Muscle of back (tissue), 11 donors: Measurements from ENCODE around the gene TIMM13. TPM values are rescaled to one million over a fixed set of nuclear protein-coding genes. Genes with fewer than 3 reads are reported as not detected.
"Not testable (repeated sequence)": the region's sequence is repeated elsewhere in the genome, so short reads cannot be mapped to it uniquely, and the experiment has no call there.

Experiments used
- DNase-seq, 3 donors: peaks; one replicate each; pipeline versions ENCODE4 v3.0.0 to v3.0.0-alpha.2; 2013
- polyA plus RNA-seq, 10 donors: library from polyadenylated mRNA; unstranded; fragments of 120-200 nt; gene quantifications; one replicate each; pipeline ENCODE4 v1.2.1, GENCODE V29; 2013; ENCODE audit not compliant: insufficient read length in 10 of 10

TIMM13 gene
- polyA plus RNA-seq, 10 donors, result 56.2 to 113 (median 73.8) TPM

DNA sequence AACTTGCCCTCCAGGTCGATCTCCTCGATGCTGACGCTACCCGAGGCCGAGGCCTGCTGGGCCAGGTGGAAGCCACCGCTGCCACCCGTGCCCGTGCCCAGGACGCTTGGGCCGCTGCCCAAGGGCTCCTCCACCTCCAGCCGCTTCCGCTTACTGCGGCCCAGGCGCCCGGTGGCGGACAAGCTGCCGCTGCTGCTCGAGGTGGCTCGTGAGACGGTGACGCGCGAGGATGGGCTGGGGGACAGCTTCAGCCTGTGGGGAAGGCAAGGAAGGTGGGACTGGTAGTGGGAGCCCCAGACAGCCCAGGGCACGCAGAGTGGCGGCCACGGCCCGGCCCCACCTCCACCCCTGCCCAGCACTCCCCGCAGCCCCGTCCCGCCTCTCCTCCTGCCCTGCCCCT lies 6.5 kb upstream of the TIMM13 start:
- DNase-seq, result no peak

DNA sequence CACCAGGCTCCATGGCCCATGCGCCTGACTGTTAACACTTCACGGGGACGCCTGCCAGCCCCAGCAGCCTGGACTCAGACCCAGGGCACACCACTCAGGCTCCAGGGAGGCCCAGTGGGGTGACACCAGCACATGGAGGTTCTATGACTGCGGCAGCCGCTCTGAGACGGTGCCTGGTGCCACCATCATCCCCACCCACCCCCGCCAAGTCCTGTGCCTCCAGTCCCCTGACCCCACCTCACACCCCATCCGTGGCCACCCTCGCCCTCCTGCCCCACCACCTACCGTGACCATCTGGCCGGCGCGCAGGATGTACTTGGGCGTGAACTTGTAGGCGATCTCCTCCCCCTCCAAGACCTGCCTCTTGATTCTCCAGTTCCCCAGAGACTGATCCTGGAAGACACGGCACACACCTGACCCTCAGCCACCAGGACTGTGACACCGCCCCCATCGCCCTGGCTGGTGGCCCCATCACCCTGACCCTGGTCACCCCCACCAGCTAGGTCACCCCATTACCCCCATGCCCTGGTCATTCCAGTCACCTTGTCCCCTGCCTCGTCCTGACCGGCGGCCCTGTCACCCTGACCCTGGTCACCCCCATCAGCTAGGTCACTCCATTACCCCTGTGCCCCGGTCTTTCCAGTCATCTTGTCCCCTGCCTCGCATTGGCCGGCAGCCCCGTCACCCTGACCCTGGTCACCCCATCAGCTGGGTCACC lies 4.9 kb upstream of the TIMM13 start:
- no peak for DNase-seq

DNA sequence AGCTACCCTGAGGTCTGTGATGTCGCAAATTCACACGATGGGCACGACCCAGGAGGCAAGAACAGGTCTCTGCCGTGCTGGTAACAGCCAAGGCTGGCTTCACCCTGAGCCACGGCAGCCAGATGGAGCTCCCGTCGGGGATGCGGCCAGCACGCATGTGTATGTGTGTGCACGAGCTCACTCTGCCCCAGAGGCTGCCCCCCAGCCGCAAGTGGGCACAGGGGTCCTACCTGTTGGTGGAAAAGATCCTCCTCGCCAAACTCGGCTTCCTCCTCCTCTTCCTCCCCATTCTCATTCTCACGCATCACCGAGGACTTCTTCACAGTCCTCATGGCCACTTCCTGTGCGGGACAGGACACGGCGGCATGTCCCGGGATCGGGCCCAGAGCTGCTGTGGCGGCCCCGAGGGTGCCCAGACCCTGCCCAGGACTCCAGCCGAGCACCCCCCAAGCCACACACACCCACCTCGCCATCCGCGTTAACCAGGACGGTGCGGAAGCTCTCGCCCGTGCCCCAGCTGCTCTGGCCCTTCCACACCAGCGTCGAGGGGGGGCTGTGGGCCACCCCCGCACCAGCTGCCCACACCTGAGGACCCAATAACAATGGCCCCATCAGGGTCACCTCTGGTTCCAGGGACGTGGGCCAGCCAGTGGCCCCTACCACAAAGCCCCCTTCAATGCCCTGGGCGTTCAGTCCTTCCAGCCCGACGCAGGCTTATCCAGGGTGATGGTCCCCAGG lies 4.1 kb upstream of the TIMM13 start:
- no peak for DNase-seq

DNA sequence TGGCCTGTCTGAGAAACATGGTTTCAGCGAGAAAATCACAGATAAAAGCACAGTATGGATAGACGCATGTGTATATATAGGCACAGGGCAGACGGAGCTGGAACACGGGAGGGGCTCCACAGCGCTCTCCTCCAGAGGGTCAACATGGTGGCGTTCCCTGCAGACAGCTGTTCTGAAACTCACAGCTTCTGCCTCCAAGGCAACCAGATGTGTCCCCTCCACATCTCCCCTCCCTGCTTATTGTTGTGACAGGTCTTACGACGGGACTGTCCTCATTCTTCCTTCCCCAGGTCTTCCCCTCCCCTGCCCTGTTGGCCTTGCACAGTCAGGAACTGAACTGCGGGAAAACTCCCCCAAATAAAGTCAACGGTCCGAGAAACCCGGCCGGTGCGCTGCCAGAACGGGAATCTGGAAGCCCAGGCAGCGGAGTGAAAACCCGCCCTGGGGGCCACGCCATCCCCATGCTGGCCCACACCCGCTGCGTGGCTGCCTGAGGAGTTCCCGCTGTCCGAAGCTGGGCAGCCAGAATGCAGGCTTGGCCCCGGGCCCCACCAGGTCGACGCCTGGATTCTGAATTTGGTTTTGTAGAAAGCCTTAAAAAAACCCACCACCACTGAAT lies 2.6 kb upstream of the TIMM13 start:
- no peak for DNase-seq

DNA sequence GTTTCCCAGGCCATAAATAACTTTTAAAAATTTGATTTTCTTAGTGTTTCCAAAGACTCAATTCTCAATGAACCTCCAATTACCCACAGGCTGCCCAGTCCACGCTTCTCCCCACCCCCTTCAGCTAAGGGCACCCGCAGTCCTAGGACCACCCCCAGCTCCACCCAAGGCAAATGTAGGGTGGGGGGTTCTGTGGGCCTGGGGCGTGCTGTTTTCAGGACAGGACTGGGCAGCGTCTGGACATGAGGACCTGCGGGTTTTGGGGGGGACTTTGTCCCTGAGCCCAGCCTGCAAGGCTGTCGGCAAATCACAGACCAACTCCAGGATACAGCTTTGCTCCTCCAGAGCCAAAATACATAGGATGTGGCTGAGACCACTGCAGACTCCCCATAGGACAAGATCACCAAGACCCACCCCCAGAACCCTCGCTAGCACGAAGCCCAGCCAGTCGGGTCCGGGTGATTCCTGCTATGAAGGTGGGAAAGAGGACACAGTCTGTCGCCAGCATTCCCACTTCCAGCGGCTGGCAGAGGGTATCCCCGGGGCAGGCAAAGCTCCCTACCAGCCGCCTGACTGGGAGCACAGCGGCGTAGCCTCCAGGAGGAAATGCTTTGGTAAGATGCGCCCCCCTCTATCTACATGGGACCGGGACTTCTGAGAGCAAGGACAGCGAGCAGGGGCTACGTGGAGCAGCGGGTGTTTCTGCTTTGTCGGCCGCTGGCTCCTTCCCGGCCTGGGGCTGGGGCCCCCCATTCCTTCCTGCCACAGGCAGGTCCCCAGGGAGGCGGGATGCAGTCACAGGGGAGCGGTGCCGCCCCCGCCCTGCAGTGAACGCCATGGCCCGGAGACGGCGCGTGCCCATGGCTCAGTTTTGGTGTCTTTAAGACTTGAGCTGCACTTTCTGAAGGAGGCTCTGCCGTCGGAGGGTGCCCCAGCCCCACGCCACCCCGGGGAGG lies 1.6 kb upstream of the TIMM13 start:
- DNase-seq, result no peak

DNA sequence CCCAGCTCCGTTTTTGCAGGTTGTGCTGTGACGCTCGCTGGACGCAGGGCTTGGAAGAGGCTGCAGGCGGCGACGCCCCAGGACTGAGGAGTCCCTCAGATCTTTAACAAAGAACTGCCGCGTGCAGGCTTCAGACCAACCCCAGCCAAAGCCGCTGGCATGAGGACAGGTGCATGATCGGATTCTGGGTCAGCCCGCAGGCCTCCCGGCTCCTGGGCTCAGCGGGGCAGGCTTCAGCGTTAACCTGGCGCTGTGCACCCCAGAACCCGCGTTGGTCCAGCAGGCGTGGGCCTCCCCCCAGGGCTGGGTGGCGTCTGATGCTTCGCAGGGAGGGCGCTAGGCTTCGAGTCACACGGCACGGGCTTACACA lies 920 bp upstream of the TIMM13 start:
- DNase-seq, result peak; percentile 22 to 72 (median 50)

- DNase-seq, result peak in 2 of 3 donors; percentile 23 to 63
Measured at GRCh38 chr19:2426611-2427428, 566 bp downstream of the TIMM13 start.

- no peak for DNase-seq
Measured at GRCh38 chr19:2425622-2426581, 1.5 kb downstream of the TIMM13 start.

DNA sequence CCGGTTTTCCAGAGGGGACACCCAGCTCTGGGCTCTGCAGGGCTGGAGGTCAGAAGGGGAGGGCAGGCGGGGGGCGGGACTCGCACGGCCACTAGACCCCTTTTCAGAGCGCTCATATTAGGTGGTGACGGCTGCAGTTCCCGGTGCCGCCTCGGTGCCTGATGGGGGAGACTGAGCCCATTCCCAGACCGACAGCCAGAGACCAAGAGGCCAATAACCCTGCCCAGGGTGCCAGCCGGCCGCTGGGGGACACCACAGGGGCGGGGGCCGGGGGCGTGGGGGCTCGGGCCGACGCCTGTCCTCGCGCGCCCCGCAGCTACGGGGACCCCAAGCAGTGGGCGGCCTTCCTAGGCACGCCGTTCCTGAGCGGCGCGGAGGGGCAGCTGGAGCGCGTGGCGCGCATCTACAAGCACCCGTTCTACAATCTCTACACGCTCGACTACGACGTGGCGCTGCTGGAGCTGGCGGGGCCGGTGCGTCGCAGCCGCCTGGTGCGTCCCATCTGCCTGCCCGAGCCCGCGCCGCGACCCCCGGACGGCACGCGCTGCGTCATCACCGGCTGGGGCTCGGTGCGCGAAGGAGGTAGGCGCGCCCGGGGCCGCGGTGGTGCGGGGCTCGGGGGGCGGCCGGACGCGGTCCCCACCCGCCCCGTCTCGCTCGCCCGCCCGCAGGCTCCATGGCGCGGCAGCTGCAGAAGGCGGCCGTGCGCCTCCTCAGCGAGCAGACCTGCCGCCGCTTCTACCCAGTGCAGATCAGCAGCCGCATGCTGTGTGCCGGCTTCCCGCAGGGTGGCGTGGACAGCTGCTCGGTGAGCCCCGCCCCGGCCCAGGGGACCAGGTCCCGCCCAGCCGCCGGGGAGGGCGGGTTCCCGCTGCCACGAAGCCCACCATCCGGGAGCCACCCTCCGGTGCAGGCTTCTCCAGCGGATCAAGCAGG lies 2.4 kb downstream of the TIMM13 start:
- DNase-seq, result peak; percentile 51 to 73 (median 57)

- DNase-seq, result no peak
Measured at GRCh38 chr19:2423915-2424685, 3.3 kb downstream of the TIMM13 start.

GRCh38 chr19:2423071-2423914 lies 4.1 kb downstream of the TIMM13 start:
- DNase-seq, result peak in 2 of 3 donors; percentile 45 to 75

- DNase-seq, result no peak
Measured at GRCh38 chr19:2421581-2422306, 5.6 kb downstream of the TIMM13 start.

DNA sequence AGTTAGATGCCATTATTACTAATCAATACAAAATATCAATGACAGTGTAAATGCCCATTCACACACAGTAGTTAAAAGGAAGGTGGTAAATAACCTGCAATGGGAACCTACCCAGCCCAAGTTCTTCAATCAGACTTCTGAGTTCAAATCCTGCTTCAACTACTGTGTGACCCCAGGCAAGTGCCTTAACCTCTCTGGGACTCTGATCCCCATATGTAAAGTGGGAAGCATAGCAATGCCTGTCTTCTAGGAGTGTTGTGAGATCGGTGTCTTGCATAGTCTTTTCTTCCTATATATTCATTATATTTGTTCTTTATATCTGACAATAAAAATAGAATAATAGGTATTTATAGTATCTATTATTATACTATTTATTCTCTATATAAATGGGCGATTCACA lies 6.9 kb downstream of the TIMM13 start:
- no peak for DNase-seq

GRCh38 chr19:2419754-2420153 lies 7.6 kb downstream of the TIMM13 start:
- DNase-seq, result no peak

DNA sequence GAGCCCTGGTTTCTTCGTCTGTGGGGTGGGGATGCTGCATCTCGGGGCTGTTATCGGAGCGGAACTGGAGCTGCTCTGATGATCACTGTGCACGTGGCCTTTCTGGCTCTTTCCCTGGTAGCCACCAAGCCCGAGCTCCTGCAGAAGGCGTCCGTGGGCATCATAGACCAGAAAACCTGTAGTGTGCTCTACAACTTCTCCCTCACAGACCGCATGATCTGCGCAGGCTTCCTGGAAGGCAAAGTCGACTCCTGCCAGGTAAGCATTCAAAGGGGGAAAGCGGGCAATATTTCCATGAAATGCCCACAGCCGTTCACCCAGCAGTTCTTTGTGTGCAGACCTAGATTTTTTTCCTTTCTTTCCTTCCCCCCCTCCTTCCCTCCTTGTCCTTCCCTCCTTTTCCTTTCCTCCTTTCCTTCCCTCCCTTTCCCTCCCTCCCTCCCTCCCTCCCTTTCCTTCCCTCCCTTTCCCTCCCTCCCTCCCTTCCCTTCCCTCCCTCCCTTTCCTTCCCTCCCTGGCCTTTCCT lies 9.4 kb downstream of the TIMM13 start:
- DNase-seq, result no peak

GRCh38 chr19:2417436-2417835 lies 9.9 kb downstream of the TIMM13 start:
- DNase-seq, result not testable (repeated sequence)
